NCI-H2029 treated with DMSO at 0.1 percent for 48 hours (cell line): ENCODE results near the gene TMX2.
A peak's percentile ranks its signal among the peaks of the same experiment; 100 is the strongest.
"Not testable (repeated sequence)": the region's sequence is repeated elsewhere in the genome, so short reads cannot be mapped to it uniquely, and the experiment has no call there.

ENCODE experiments used
- DNase-seq: peaks from one replicate; lab custom pipeline; 2025; lab: John Stamatoyannopoulos, UW

Gene TMX2

GRCh38 chr11:57712256-57713150 lies at the start of gene TMX2:
Gene TMX2, plus strand, starts transcription at chr11:57712593. Its CDS starts 26 bp downstream, at chr11:57712619.
- peak; percentile 99 for DNase-seq

- DNase-seq, result no peak
Measured at GRCh38 chr11:57662893-57663292, 49.5 kb upstream of the TMX2 start.

GRCh38 chr11:57663975-57664374 lies 48.4 kb upstream of the TMX2 start:
- DNase-seq, result no peak

- DNase-seq, result peak; percentile 98
Measured at GRCh38 chr11:57667117-57667735, 45.2 kb upstream of the TMX2 start.

- DNase-seq, result peak; percentile 98
Measured at GRCh38 chr11:57667736-57668433, 44.5 kb upstream of the TMX2 start, which contains the start of gene ZDHHC5. Gene ZDHHC5, plus strand, starts transcription at chr11:57668114. Its CDS starts 4,977 bp downstream, at chr11:57673091.

- no peak for DNase-seq
Measured at GRCh38 chr11:57668434-57668782, 44.0 kb upstream of the TMX2 start.

GRCh38 chr11:57674251-57674650 lies 38.1 kb upstream of the TMX2 start:
- DNase-seq, result no peak

- DNase-seq, result no peak
Measured at GRCh38 chr11:57675176-57675941, 37.0 kb upstream of the TMX2 start.

GRCh38 chr11:57679396-57679795 lies 33.0 kb upstream of the TMX2 start:
- DNase-seq, result no peak

GRCh38 chr11:57680552-57680874 lies 31.9 kb upstream of the TMX2 start:
- DNase-seq, result no peak

GRCh38 chr11:57681168-57681567 lies 31.2 kb upstream of the TMX2 start:
- DNase-seq, result no peak

- DNase-seq, result not testable (repeated sequence)
Measured at GRCh38 chr11:57690474-57690873, 21.9 kb upstream of the TMX2 start.

GRCh38 chr11:57698843-57699365 lies 13.5 kb upstream of the TMX2 start:
- DNase-seq, result no peak

- no peak for DNase-seq
Measured at GRCh38 chr11:57699813-57700212, 12.6 kb upstream of the TMX2 start.

- no peak for DNase-seq
Measured at GRCh38 chr11:57700425-57700824, 12.0 kb upstream of the TMX2 start.

- no peak for DNase-seq
Measured at GRCh38 chr11:57703341-57703740, 9.1 kb upstream of the TMX2 start.

GRCh38 chr11:57704932-57705331 lies 7.5 kb upstream of the TMX2 start:
- no peak for DNase-seq

- not testable (repeated sequence) for DNase-seq
Measured at GRCh38 chr11:57705432-57705831, 7.0 kb upstream of the TMX2 start.

- no peak for DNase-seq
Measured at GRCh38 chr11:57709802-57710367, 2.5 kb upstream of the TMX2 start.

GRCh38 chr11:57711414-57712255 lies 758 bp upstream of the TMX2 start, which contains the start of gene MED19:
Gene MED19, minus strand, starts transcription at chr11:57712215. Its CDS starts 36 bp downstream, at chr11:57712179.
- peak; percentile 95 for DNase-seq
